Naive thymus-derived CD4-positive, alpha-beta T cell (primary cell): ENCODE data around the gene NYNRIN. TPM values are rescaled to one million over a fixed set of nuclear protein-coding genes. Genes with fewer than 3 reads are reported as not detected.

Experiments
- ATAC-seq: fragments of 150-1000 bp; cut with Tn5 transposase; 2 replicates; pipeline ENCODE4 v1.10.0; 2021; ENCODE audit warnings: mild to moderate bottlenecking, moderate library complexity
- CTCF ChIA-PET: fragments of 350-600 bp; sonication (Branson Sonifier 250); formaldehyde crosslinking; loops from one replicate; lab custom pipeline; 2021; ENCODE audit warnings: antibody characterized with exemption; lab: Charles Lee
- POLR2A ChIA-PET: fragments of 350-600 bp; sonication (Branson Sonifier 250); formaldehyde crosslinking; loops from one replicate; lab custom pipeline; 2021; ENCODE audit warnings: antibody characterized with exemption, inconsistent platforms; lab: Charles Lee
- DNase-seq, 9 donors: peaks; one replicate each; pipeline versions ENCODE4 v3.0.0 to v3.0.0-alpha.2; 2020 to 2022; ENCODE audit warnings: mixed read lengths in 1 of 9
- H3K27ac ChIP-seq: one replicate; pipeline ENCODE4 v1.7.0; 2013; ENCODE audit warnings: mild to moderate bottlenecking, low read depth, low read length, moderate library complexity
- H3K27me3 ChIP-seq, 2 donors: one replicate each; pipeline ENCODE4 v1.7.0; 2013; ENCODE audit warnings: low read length in 2 of 2, mild to moderate bottlenecking in 2 of 2, moderate library complexity in 2 of 2; ENCODE audit not compliant: control insufficient read depth in 2 of 2, insufficient read depth in 2 of 2
- H3K36me3 ChIP-seq, 3 experiments: 1 replicate in 2 of 3; 2 replicates in 1 of 3; pipeline ENCODE4 v1.7.0; 2013; ENCODE audit warnings: low read length in 3 of 3, mild to moderate bottlenecking in 3 of 3, moderate library complexity in 1 of 3; ENCODE audit not compliant: insufficient read depth in 3 of 3, control insufficient read depth in 2 of 3
- H3K4me1 ChIP-seq, 2 donors: one replicate each; pipeline ENCODE4 v1.7.0; 2013; ENCODE audit warnings: low read length in 2 of 2, mild to moderate bottlenecking in 2 of 2, moderate library complexity in 1 of 2; ENCODE audit not compliant: control insufficient read depth in 2 of 2, insufficient read depth in 2 of 2
- H3K4me3 ChIP-seq: 2 replicates; pipeline ENCODE4 v1.7.0; 2013; ENCODE audit warnings: mild to moderate bottlenecking, low read length
- H3K9me3 ChIP-seq, 3 experiments: 1 replicate in 2 of 3; 2 replicates in 1 of 3; pipeline ENCODE4 v1.7.0; 2013; ENCODE audit warnings: low read length in 3 of 3; ENCODE audit not compliant: control insufficient read depth in 2 of 3
- H3K27ac Mint-ChIP-seq, 9 donors: one replicate each; pipeline ENCODE4 v1.8.0; 2020 to 2022; ENCODE audit warnings: mixed read lengths in 9 of 9, mild to moderate bottlenecking in 8 of 9, moderate library complexity in 5 of 9, inconsistent platforms in 2 of 9
- H3K27me3 Mint-ChIP-seq, 5 donors: one replicate each; pipeline ENCODE4 v1.8.0; 2021 to 2022; ENCODE audit warnings: mixed read lengths in 5 of 5, mild to moderate bottlenecking in 1 of 5
- H3K36me3 Mint-ChIP-seq, 5 donors: one replicate each; pipeline ENCODE4 v1.8.0; 2020 to 2022; ENCODE audit warnings: mixed read lengths in 5 of 5, mild to moderate bottlenecking in 3 of 5, inconsistent platforms in 1 of 5
- H3K4me1 Mint-ChIP-seq, 7 donors: one replicate each; pipeline ENCODE4 v1.8.0; 2020 to 2022; ENCODE audit warnings: mixed read lengths in 7 of 7, mild to moderate bottlenecking in 3 of 7, inconsistent platforms in 1 of 7
- H3K4me3 Mint-ChIP-seq, 10 donors: one replicate each; pipeline ENCODE4 v1.8.0; 2020 to 2022; ENCODE audit warnings: mild to moderate bottlenecking in 10 of 10, mixed read lengths in 10 of 10, moderate library complexity in 6 of 10, inconsistent platforms in 2 of 10
- H3K9me3 Mint-ChIP-seq, 11 donors: one replicate each; pipeline ENCODE4 v1.8.0; 2020 to 2022; ENCODE audit warnings: mixed read lengths in 11 of 11, mild to moderate bottlenecking in 4 of 11, inconsistent platforms in 1 of 11, moderate library complexity in 1 of 11
- intact Hi-C, 2 donors: fragments of 100-400 bp; cut with micrococcal nuclease; formaldehyde crosslinking; loops; one replicate each; pipeline ENCODE4 v1.15.1; 2023
- polyA plus RNA-seq, 2 donors: library from polyadenylated mRNA; unstranded; fragments of 300-500 nt; fragmentation: Illumina TruSeq; gene quantifications; one replicate each; pipeline ENCODE4 v1.2.3, GENCODE V29; 2021
- total RNA-seq, 6 experiments: library from RNA in 5 of 6; stranded (reverse) in 5 of 6; gene quantifications; 1 replicate in 5 of 6; 2 replicates in 1 of 6; pipeline ENCODE4 v1.2.3 and lab custom pipeline; 2021 to 2026

NYNRIN gene
- total and polyA plus RNA-seq, 7 experiments from 2014 or later = 0.08 to 1.3 (median 0.11) TPM; not detected in 2

DNA sequence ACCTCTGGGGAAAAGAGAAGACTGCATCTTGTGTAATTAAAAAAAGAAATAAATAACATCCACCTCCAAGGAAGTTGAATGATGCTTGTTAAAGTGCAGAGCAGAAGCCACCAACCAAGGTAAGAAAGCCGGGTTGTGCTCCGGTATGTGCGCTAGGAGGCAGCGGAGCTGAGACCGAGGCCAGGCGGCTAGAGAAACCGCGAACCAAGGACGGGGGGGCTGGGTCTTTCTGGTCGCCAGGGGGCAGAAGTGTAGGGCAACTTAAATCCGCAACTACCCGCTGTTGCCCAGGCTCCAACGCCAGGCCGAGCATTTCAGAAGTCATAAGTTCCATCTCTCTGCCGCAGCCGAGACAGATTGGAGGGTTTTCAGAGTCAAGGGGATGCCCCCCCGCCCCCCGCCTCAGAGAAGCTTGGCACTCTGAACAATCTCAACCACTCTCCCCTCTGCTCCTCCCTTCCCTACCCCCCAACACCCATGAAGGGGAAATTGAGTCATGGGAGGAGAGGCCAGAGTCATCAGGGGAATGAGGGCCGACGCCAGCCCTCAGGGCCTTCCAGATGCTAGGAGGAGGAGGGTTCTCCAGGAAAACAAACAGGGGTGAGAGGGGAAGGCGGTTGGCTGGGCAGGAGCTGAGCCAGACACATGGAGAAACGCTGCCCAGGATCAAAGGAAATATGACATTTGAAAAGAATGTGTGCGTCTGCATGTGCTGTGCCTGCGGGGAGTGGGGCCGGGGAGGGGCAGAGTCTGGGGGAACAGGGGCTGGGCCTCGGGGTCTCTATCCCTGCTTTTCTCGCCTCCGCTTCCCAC, 33.0 kb upstream of the NYNRIN start:
- Mint-ChIP-seq H3K4me3 (peak overlapping the region; percentile 50 to 85 (median 82)), H3K36me3 (peaks cover 0 to under 1% (median 0%) of the 10 kb centered on the region in 5 donors), H3K27me3 (peaks cover 37 to 67% (median 52%) of the 10 kb centered on the region in 5 donors), H3K27ac (peak overlapping the region in 3 of 9 donors; percentile 12 to 48 (median 19)), H3K9me3 (peaks cover 0 to 2% (median 0%) of the 10 kb centered on the region in 11 donors), H3K4me1 (peaks cover 23 to 36% (median 29%) of the 10 kb centered on the region in 7 donors)
- Histone ChIP-seq H3K4me3 (no peak overlapping the region), H3K27ac (no peak overlapping the region), H3K9me3 (no peaks in the 10 kb centered on the region), H3K36me3 (no peaks in the 10 kb centered on the region), H3K27me3 (peaks cover 10 to 23% of the 10 kb centered on the region in 2 donors), H3K4me1 (peaks cover 12 to 26% of the 10 kb centered on the region in 2 donors)
- POLR2A ChIA-PET = interaction anchor here (0.5 to 2.1 kb wide), 5 partner anchors 26 to 76 kb away, joined by 3 to 27 read pairs (median 3); partner anchors contain the start of genes ADCY4, CBLN3 and KHNYN
- DNase-seq = peak; percentile 25 to 56 (median 38)
- intact Hi-C loops = loop anchor here (1.0 to 5.0 kb wide), 5 partner anchors 25 to 70 kb away; no protein-coding TSS in a partner anchor
- peak; percentile 81 for ATAC-seq
- CTCF ChIA-PET = interaction anchor here (0.6 to 2.3 kb wide), 6 partner anchors 34 to 1116 kb away, joined by 3 to 19 read pairs (median 3); no protein-coding TSS in a partner anchor

GRCh38 chr14:24366413-24366720, 32.4 kb upstream of the NYNRIN start:
- POLR2A ChIA-PET = interaction anchor here (0.5 to 2.1 kb wide), 4 partner anchors 31 to 64 kb away, joined by 3 to 27 read pairs (median 5); partner anchors contain the start of genes ADCY4, CBLN3 and KHNYN
- peaks cover 0 to 2% (median 0%) of the 10 kb centered on the region in 11 donors for H3K9me3 Mint-ChIP-seq

GRCh38 chr14:24366721-24367513, 31.9 kb upstream of the NYNRIN start:
- peaks cover 10 to 23% of the 10 kb centered on the region in 2 donors for H3K27me3 ChIP-seq
- POLR2A ChIA-PET = interaction anchor here (0.5 to 2.1 kb wide), 4 partner anchors 32 to 64 kb away, joined by 3 to 27 read pairs (median 5); partner anchors contain the start of genes ADCY4, CBLN3 and KHNYN
- H3K4me1 Mint-ChIP-seq = peaks cover 23 to 36% (median 29%) of the 10 kb centered on the region in 7 donors
- intact Hi-C loops = loop anchor here in 1 of 2 donors (2.0 to 5.0 kb wide), 3 partner anchors 26 to 45 kb away; no protein-coding TSS in a partner anchor
- no peaks in the 10 kb centered on the region for H3K36me3 ChIP-seq
- H3K9me3 ChIP-seq = no peaks in the 10 kb centered on the region
- no peak overlapping the region for H3K27ac ChIP-seq
- ATAC-seq = peak; percentile 51
- H3K4me3 ChIP-seq = peak overlapping the region; percentile 43
- peaks cover 12 to 26% of the 10 kb centered on the region in 2 donors for H3K4me1 ChIP-seq
- peaks cover 33 to 67% (median 43%) of the 10 kb centered on the region in 5 donors for H3K27me3 Mint-ChIP-seq
- peak overlapping the region in 1 of 9 donors; percentile 45 for H3K27ac Mint-ChIP-seq
- peak overlapping the region; percentile 54 to 88 (median 82) for H3K4me3 Mint-ChIP-seq
- CTCF ChIA-PET = interaction anchor here (0.7 to 2.3 kb wide), 3 partner anchors 53 to 65 kb away, joined by 3 to 19 read pairs (median 3); no protein-coding TSS in a partner anchor
- H3K36me3 Mint-ChIP-seq = no peaks in the 10 kb centered on the region
- H3K9me3 Mint-ChIP-seq = peaks cover 0 to 2% (median 0%) of the 10 kb centered on the region in 11 donors
- peak in 7 of 9 donors; percentile 12 to 25 (median 19) for DNase-seq

More at GRCh38 chr14:24366413-24366720, 32.4 kb upstream of the NYNRIN start:
- no peaks in the 10 kb centered on the region for H3K36me3 ChIP-seq
- H3K27me3 Mint-ChIP-seq = peaks cover 38 to 70% (median 49%) of the 10 kb centered on the region in 5 donors
- H3K27ac Mint-ChIP-seq = no peak overlapping the region
- peaks cover 23 to 36% (median 29%) of the 10 kb centered on the region in 7 donors for H3K4me1 Mint-ChIP-seq
- DNase-seq (peak in 2 of 9 donors; percentile 8 to 23), ATAC-seq (no peak)
- peak overlapping the region in 9 of 10 donors; percentile 14 to 84 (median 81) for H3K4me3 Mint-ChIP-seq
- H3K36me3 Mint-ChIP-seq = no peaks in the 10 kb centered on the region
- H3K9me3 ChIP-seq = no peaks in the 10 kb centered on the region
- peak overlapping the region; percentile 43 for H3K4me3 ChIP-seq
- intact Hi-C loops = loop anchor here in 1 of 2 donors (2.0 to 5.0 kb wide), 3 partner anchors 26 to 46 kb away; no protein-coding TSS in a partner anchor
- peaks cover 12 to 26% of the 10 kb centered on the region in 2 donors for H3K4me1 ChIP-seq
- H3K27me3 ChIP-seq = peaks cover 10 to 23% of the 10 kb centered on the region in 2 donors
- CTCF ChIA-PET = interaction anchor here (0.7 to 2.3 kb wide), 4 partner anchors 53 to 1117 kb away, joined by 3 to 19 read pairs (median 3); no protein-coding TSS in a partner anchor
- no peak overlapping the region for H3K27ac ChIP-seq

DNA sequence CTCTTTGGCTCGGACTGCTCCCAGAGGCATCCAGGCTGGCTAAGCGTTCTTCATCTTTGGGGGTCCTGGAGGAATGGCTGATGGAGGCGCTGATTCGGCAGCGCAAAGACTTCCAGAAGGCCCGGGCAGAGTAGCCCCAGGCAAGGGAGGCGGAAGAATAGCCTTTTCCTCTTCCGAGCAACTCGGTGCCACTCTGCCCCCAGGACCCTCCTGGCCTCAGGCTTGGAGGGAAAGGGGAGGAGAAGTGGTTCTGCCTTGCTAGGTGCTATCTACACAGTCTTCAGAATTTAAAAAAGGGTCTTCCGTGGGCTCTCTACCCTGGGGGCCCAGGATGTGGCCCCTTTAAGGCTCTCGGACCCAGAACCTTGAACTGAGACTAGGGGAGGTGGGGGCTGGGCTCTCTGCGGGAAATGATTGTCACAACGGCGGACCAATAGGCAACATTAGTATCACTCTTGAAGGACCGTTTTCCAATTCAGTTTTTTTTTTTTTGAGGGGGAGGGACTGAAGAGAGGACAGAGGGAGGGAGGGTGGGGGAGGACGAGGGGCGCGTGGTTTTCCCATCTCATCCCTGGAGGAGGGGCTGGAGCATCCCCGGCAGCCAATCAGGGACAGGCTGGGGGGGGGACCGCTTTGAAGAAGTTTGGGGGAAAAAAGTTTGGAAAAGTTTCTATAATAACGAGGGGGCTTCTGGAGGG, 31.1 kb upstream of the NYNRIN start, which contains the start of gene NFATC4:
NFATC4 (plus strand) TSS at position 671 of the 698 bp plus-strand sequence. CDS start 157 bp downstream, outside the sequence.
- DNase-seq = peak in 1 of 9 donors; percentile 10
- Mint-ChIP-seq H3K9me3 (peaks cover 0 to 2% (median 0%) of the 10 kb centered on the region in 11 donors), H3K4me1 (peaks cover 23 to 36% (median 29%) of the 10 kb centered on the region in 7 donors), H3K27ac (peak within 1 kb of the TSS in 1 of 9 donors; percentile 45), H3K4me3 (peak within 1 kb of the TSS; percentile 54 to 88 (median 82)), H3K27me3 (peaks cover 30 to 60% (median 40%) of the 10 kb centered on the region in 5 donors), H3K36me3 (no peaks in the 10 kb centered on the region)
- Histone ChIP-seq H3K4me3 (peak within 1 kb of the TSS; percentile 43), H3K9me3 (no peaks in the 10 kb centered on the region), H3K4me1 (peaks cover 12 to 26% of the 10 kb centered on the region in 2 donors), H3K27ac (no peak within 1 kb of the TSS), H3K27me3 (peaks cover 10 to 20% of the 10 kb centered on the region in 2 donors), H3K36me3 (no peaks in the 10 kb centered on the region)
- POLR2A ChIA-PET = no interaction called here
- intact Hi-C loops = loop anchor here in 1 of 2 donors (2.0 to 5.0 kb wide), 3 partner anchors 27 to 45 kb away; no protein-coding TSS in a partner anchor
- CTCF ChIA-PET = no interaction called here
- no peak for ATAC-seq

GRCh38 chr14:24368212-24368561, 30.6 kb upstream of the NYNRIN start:
- peaks cover 0 to 2% (median 0%) of the 10 kb centered on the region in 11 donors for H3K9me3 Mint-ChIP-seq
- H3K27ac Mint-ChIP-seq = no peak overlapping the region
- ChIA-PET POLR2A (no interaction called here), CTCF (no interaction called here)
- no peaks in the 10 kb centered on the region for H3K36me3 Mint-ChIP-seq
- H3K4me1 ChIP-seq = peaks cover 12 to 26% of the 10 kb centered on the region in 2 donors
- no peaks in the 10 kb centered on the region for H3K9me3 ChIP-seq
- H3K36me3 ChIP-seq = no peaks in the 10 kb centered on the region
- ATAC-seq (no peak), DNase-seq (peak in 1 of 9 donors; percentile 4)
- no peak overlapping the region for H3K4me3 ChIP-seq
- no peak overlapping the region for H3K27ac ChIP-seq
- H3K27me3 Mint-ChIP-seq = peaks cover 30 to 55% (median 34%) of the 10 kb centered on the region in 5 donors
- intact Hi-C loops = loop anchor here in 1 of 2 donors (5.0 kb wide), 1 partner anchor 44 kb away; no protein-coding TSS in a partner anchor
- H3K4me1 Mint-ChIP-seq = peaks cover 23 to 36% (median 29%) of the 10 kb centered on the region in 7 donors
- H3K4me3 Mint-ChIP-seq = peak overlapping the region in 8 of 10 donors; percentile 29 to 84 (median 49)
- peaks cover 10 to 20% of the 10 kb centered on the region in 2 donors for H3K27me3 ChIP-seq
